ENCODE measurements around the gene COASY.
A peak's percentile ranks its signal among the peaks of the same experiment; 100 is the strongest.
"Not testable (repeated sequence)": the region's sequence is repeated elsewhere in the genome, so short reads cannot be mapped to it uniquely, and the experiment has no call there.

The COASY gene

DNA sequence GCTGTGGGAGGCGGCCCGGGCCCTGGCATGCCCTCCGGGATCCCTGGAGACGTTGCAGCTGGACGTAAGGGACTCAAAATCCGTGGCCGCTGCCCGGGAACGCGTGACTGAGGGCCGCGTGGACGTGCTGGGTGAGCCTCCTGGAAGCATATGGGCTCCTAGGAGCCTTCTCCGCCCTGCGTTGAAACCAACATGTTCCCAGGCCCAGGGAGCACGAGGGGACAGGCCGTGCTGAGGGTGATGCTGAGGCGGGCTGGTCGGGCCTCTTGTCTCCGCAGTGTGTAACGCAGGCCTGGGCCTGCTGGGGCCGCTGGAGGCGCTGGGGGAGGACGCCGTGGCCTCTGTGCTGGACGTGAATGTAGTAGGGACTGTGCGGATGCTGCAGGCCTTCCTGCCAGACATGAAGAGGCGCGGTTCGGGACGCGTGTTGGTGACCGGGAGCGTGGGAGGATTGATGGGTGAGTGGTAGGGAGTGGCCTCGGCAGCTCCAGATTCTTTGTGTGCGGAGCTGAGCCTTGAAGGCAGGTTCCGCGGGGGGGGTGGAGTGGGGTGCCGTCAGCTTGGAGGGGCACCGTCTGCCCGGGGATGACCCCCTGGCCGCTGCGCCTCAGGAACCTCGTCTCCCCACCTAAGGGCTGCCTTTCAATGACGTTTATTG lies 8.7 kb upstream of the COASY start:
- FAIRE-seq (no peak), DNase-seq (ENCODE audit: insufficient read length, low spot score) (no peak)
- TF ChIP-seq POLR2A (IDR thresholded peaks at IDR 0.05; ENCODE audit: low read depth, low read length), result no peak

GRCh38 chr17:42553866-42554249 lies 8.1 kb upstream of the COASY start:
- FAIRE-seq, result no peak

DNA sequence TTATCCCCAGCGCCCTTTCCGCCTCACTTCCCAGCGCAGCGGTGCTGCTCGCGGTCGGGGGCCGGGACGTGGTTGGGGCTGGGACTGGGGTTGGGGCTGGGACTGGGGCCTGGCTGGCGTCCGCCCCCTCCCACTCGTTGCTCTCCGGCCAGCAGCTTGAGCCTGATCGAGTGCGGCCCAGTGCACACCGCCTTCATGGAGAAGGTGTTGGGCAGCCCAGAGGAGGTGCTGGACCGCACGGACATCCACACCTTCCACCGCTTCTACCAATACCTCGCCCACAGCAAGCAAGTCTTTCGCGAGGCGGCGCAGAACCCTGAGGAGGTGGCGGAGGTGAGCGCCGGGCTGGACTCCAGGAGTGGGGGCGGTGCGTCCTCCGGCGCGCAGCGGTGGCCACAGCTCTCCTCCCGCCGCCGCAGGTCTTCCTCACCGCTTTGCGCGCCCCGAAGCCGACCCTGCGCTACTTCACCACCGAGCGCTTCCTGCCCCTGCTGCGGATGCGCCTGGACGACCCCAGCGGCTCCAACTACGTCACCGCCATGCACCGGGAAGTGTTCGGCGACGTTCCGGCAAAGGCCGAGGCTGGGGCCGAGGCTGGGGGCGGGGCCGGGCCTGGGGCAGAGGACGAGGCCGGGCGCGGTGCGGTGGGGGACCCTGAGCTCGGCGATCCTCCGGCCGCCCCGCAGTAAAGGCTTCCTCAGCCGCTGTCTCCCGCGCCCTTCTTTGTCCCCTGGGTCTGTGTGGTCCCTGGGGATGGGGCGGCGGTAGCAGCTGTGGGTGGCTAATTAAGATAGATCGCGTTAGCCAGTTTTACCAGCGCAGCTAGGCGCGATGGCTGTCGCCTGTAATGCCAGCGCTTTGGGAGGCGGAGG lies 7.5 kb upstream of the COASY start:
- peak; percentile 87 for TF ChIP-seq POLR2A (IDR thresholded peaks at IDR 0.05; ENCODE audit: low read depth, low read length)
- FAIRE-seq (no peak), DNase-seq (ENCODE audit: insufficient read length, low spot score) (peak; percentile 79)

More at GRCh38 chr17:42553866-42554249, 8.1 kb upstream of the COASY start:
- DNase-seq (ENCODE audit: insufficient read length, low spot score), result no peak
- TF ChIP-seq POLR2A (IDR thresholded peaks at IDR 0.05; ENCODE audit: low read depth, low read length), result no peak

- no peak for FAIRE-seq
- no peak for TF ChIP-seq POLR2A (IDR thresholded peaks at IDR 0.05; ENCODE audit: low read depth, low read length)
- no peak for DNase-seq (ENCODE audit: insufficient read length, low spot score)
Measured at GRCh38 chr17:42555122-42555622, 6.8 kb upstream of the COASY start.

- FAIRE-seq, result not testable (repeated sequence)
Measured at GRCh38 chr17:42555961-42556617, 5.9 kb upstream of the COASY start.

GRCh38 chr17:42559075-42559474 lies 2.9 kb upstream of the COASY start:
- FAIRE-seq, result no peak
- no peak for TF ChIP-seq POLR2A (IDR thresholded peaks at IDR 0.05; ENCODE audit: low read depth, low read length)
- DNase-seq (ENCODE audit: insufficient read length, low spot score), result no peak

More at GRCh38 chr17:42555961-42556617, 5.9 kb upstream of the COASY start:
- DNase-seq (ENCODE audit: insufficient read length, low spot score), result not testable (repeated sequence)

- TF ChIP-seq POLR2A (IDR thresholded peaks at IDR 0.05; ENCODE audit: low read depth, low read length), result no peak
- DNase-seq (ENCODE audit: insufficient read length, low spot score) (no peak), FAIRE-seq (no peak)
Measured at GRCh38 chr17:42560246-42560645, 1.7 kb upstream of the COASY start.

DNA sequence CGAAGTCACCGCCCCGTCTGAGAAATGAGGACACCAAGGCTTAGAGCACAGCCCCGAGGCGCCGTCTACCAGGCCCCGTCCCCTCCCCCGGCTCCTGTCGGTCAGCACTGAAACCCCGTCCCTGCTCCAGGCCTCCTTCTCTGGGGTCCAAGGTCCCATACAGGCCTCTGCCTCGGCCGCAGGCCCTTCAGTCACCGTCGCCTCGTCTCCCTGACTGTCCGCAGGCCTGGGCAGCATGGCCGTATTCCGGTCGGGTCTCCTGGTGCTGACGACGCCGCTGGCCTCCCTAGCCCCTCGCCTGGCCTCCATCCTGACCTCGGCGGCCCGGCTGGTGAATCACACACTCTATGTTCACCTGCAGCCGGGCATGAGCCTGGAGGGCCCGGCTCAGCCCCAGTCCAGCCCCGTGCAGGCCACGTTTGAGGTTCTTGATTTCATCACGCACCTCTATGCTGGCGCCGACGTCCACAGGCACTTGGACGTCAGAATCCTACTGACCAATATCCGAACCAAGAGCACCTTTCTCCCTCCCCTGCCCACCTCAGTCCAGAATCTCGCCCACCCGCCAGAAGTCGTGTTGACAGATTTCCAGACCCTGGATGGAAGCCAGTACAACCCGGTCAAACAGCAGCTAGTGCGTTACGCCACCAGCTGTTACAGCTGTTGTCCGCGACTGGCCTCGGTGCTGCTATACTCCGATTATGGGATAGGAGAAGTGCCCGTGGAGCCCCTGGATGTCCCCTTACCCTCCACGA lies 617 bp downstream of the COASY start:
- DNase-seq (ENCODE audit: insufficient read length, low spot score), result no peak

DNA sequence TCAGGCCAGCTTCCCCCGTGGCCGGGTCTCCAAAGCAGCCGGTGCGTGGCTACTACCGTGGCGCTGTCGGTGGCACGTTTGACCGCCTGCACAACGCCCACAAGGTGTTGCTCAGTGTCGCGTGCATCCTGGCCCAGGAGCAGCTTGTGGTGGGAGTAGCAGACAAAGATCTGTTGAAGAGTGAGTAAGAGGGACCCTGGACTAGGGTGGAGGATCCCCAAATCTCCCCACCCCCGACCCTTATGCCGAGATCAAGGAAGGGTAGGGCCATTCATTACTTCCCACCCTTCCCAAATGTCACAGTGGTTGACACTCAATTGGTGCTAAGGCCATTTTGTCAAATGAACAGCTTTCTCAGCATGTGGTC lies 1.2 kb downstream of the COASY start:
- DNase-seq (ENCODE audit: insufficient read length, low spot score), result no peak
- no peak for TF ChIP-seq POLR2A (IDR thresholded peaks at IDR 0.05; ENCODE audit: low read depth, low read length)
- no peak for FAIRE-seq

More for the DNA sequence above, 617 bp downstream of the COASY start:
- no peak for FAIRE-seq
- TF ChIP-seq POLR2A (IDR thresholded peaks at IDR 0.05; ENCODE audit: low read depth, low read length), result no peak

- TF ChIP-seq POLR2A (IDR thresholded peaks at IDR 0.05; ENCODE audit: low read depth, low read length), result no peak
- no peak for FAIRE-seq
- no peak for DNase-seq (ENCODE audit: insufficient read length, low spot score)
Measured at GRCh38 chr17:42563543-42563942, 1.6 kb downstream of the COASY start.

DNA sequence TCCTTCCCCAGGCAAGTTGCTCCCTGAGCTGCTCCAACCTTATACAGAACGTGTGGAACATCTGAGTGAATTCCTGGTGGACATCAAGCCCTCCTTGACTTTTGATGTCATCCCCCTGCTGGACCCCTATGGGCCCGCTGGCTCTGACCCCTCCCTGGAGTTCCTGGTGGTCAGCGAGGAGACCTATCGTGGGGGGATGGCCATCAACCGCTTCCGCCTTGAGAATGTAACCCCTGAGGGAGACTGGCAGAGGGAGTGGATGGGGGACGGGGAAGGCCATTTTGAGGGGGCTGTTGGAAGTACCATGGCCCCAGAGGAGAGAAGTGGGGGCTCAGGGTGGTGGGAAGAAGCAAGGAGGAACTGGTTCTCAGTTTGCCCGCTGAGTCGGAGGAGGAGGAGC lies 2.0 kb downstream of the COASY start:
- no peak for FAIRE-seq
- DNase-seq (ENCODE audit: insufficient read length, low spot score), result no peak
- TF ChIP-seq POLR2A (IDR thresholded peaks at IDR 0.05; ENCODE audit: low read depth, low read length), result no peak

GRCh38 chr17:42564815-42565522 lies 3.0 kb downstream of the COASY start:
- TF ChIP-seq POLR2A (IDR thresholded peaks at IDR 0.05; ENCODE audit: low read depth, low read length), result no peak
- DNase-seq (ENCODE audit: insufficient read length, low spot score) (no peak), FAIRE-seq (no peak)
